Spinal cord (tissue), 10 donors: ENCODE results near the gene LMNB1. TPM values are rescaled to one million over a fixed set of nuclear protein-coding genes. Genes with fewer than 3 reads are reported as not detected.
A peak's percentile ranks its signal among the peaks of the same experiment; 100 is the strongest.

Experiments
- DNase-seq, 6 donors: peaks; one replicate each; pipeline versions ENCODE4 v3.0.0 to v3.0.0-alpha.2; 2013 to 2015; ENCODE audit warnings: low spot score in 6 of 6, low read depth in 4 of 6
- H3K27ac ChIP-seq: one replicate; pipeline ENCODE4 v1.5.1; 2013; ENCODE audit warnings: low read depth, low read length, control low read depth
- H3K27me3 ChIP-seq: one replicate; pipeline ENCODE4 v1.6.1; 2013; ENCODE audit warnings: low read length; ENCODE audit not compliant: control insufficient read depth, insufficient read depth
- H3K36me3 ChIP-seq: one replicate; pipeline ENCODE4 v1.6.1; 2013; ENCODE audit warnings: low read length; ENCODE audit not compliant: control insufficient read depth, insufficient read depth
- H3K4me1 ChIP-seq: one replicate; pipeline ENCODE4 v1.6.1; 2013; ENCODE audit warnings: low read length; ENCODE audit not compliant: control insufficient read depth, insufficient read depth
- H3K4me3 ChIP-seq: one replicate; pipeline ENCODE4 v1.5.1; 2013; ENCODE audit warnings: low read depth, low read length, control low read depth
- H3K9me3 ChIP-seq: one replicate; pipeline ENCODE4 v1.6.1; 2013; ENCODE audit warnings: low read length; ENCODE audit not compliant: control insufficient read depth, insufficient read depth
- WGBS: methylation state at CpG from one replicate; pipeline ENCODE4 v1.1.5; 2013; ENCODE audit warnings: missing lambda C conversion rate; ENCODE audit not compliant: insufficient coverage; 5-methylcytosine and 5-hydroxymethylcytosine counted together
- polyA plus RNA-seq, 2 donors: library from polyadenylated mRNA; unstranded; fragments of 120-200 nt; gene quantifications; one replicate each; pipeline ENCODE4 v1.2.1, GENCODE V29; 2013; ENCODE audit not compliant: insufficient read length in 2 of 2
- total RNA-seq, 2 donors: library from RNA; depleted of rRNA in 1 of 2; stranded (reverse); fragments of 120-200 nt in 1 of 2; fragments of >200 nt in 1 of 2; gene quantifications; one replicate each; pipeline versions ENCODE4 v1.2.3 to v1.2.4, GENCODE V29; 2013 to 2014
- donor health status: healthy.

The LMNB1 gene
- total and polyA plus RNA-seq, 4 donors: 38.6 to 63.6 (median 46.9) TPM

DNA sequence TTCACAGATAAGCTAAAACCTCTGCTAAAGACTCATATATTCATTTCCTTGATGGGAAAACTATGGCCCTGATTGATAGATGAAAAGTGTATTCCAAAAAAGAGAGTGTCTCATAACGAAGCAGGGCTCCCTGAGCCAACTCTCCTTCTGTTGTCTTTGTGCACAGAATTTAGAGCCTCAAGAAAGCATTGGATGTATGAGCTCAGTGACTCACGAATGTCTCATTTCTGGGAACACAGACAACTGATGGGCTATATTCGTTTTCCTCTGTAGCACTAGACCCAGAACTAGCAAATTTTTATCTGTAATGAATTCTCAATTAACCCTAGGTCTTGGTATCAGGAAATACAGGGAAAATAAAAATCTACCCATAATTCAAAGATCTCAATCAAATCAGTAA is 88.4 kb downstream of the LMNB1 start:
- Histone ChIP-seq H3K27ac (no peak overlapping the region), H3K4me1 (peaks cover 14% of the 10 kb centered on the region), H3K4me3 (no peak overlapping the region), H3K36me3 (no peaks in the 10 kb centered on the region), H3K27me3 (no peaks in the 10 kb centered on the region), H3K9me3 (no peaks in the 10 kb centered on the region)
- 27% methylated on average over 2 of the region's 3 CpGs for WGBS
- DNase-seq: peak in 1 of 6 donors; percentile 80

DNA sequence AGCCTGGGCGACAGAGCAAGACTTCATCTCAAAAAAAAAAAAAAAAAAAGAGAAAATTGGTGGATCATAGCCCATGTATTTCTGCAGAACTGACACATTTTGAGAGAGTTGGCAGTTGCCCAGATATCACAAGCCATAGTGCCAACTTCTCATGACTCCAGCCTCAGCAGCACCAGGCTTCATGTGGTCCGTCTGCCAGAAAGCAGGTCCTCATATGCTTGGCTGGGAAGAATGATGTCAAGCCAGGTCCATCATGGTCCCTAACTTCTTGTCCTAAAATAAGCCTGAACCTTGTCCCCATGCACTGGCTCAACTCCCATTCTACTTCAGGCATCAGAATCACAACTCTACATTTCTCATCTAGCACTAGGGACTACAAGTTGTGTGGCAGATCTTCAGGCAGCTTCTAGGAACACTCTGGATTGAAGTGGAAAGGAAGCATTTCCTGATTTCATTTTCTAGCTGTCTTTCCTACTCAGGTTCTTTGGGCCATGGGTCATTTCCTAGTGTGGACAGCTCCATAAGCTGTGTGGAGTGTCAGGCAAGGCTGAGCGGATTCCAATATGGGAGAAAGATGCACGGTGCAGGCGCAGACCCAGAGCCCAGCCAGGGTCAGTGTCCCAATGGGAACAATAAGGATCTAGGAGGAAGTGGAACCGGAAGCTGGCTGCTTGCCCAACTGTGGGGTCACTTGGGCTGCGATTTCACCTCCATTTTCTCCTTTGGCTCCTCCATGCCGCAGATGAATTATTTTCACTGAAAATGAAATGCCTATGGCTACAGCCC is 90.1 kb downstream of the LMNB1 start:
- H3K36me3 ChIP-seq: no peaks in the 10 kb centered on the region
- no peaks in the 10 kb centered on the region for H3K9me3 ChIP-seq
- H3K27me3 ChIP-seq: no peaks in the 10 kb centered on the region
- 84% methylated on average over 7 of the region's 8 CpGs for WGBS
- no peak overlapping the region for H3K27ac ChIP-seq
- H3K4me3 ChIP-seq: no peak overlapping the region
- peak in 2 of 6 donors; percentile 65 to 94 for DNase-seq
- H3K4me1 ChIP-seq: peaks cover 14% of the 10 kb centered on the region

DNA sequence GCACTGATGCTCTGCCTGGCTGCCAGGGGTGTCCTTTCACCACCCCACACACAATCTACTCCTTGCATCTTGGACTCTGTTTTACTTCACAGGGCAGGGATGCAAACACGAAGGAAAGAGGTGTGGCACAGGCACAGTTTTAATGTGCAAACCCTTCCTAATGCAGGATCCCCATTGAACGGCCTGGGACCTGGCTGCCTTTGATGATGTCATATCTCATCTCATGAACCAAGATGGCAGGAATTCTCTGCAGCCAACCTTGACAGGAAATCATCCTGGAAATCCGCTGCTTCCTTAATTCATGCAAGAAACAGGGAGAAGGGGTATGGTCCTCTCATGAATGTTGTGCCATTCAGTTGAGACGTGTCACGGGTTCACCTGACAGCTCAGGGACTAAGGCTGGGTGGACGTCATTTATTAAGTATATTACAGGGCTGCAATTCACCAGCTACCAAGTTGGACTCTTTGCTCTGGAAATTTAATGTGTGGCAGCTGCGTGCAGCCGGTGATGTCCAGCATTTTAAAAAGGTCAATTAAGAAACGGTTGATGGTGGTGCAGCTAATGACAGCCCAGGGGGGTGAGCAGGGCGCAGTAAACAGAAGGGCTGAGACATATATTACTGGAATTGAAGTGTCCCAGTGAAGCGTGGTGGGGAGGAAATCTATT is 91.5 kb downstream of the LMNB1 start:
- DNase-seq: peak in 1 of 6 donors; percentile 93

DNA sequence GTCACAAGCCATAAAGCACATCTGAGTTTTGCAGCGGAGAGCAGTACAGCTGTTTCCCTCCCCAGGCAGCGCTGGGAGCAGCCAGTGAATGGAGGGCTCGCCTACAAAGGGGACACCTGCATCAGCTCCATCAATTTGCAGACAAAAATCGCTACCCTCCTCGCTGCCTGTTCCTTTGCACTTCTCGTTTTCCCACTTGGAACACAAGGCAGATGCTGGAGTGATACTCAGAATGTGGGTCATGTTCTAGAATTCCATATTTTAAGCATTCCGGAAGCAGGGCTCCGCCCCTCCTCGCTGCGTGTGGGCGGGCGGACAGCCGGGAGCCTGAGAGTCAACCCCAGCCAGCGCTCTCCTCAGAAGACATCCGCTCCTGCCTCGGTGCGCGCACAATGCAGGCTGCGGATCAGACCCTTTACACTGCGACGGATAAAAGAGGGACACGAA is 92.1 kb downstream of the LMNB1 start:
- H3K27ac ChIP-seq: peak overlapping the region; percentile 78
- 2% methylated on average over 19 of the region's 22 CpGs for WGBS
- peak overlapping the region; percentile 44 for H3K4me3 ChIP-seq
- peaks cover 2% of the 10 kb centered on the region for H3K36me3 ChIP-seq
- no peaks in the 10 kb centered on the region for H3K9me3 ChIP-seq
- no peaks in the 10 kb centered on the region for H3K27me3 ChIP-seq
- DNase-seq: peak in 2 of 6 donors; percentile 87 to 95
- peaks cover 22% of the 10 kb centered on the region for H3K4me1 ChIP-seq

More for the DNA sequence above, 91.5 kb downstream of the LMNB1 start:
- 18% methylated on average over 11 of the region's 11 CpGs for WGBS
- Histone ChIP-seq H3K9me3 (no peaks in the 10 kb centered on the region), H3K27me3 (no peaks in the 10 kb centered on the region), H3K4me1 (peaks cover 21% of the 10 kb centered on the region), H3K27ac (peak overlapping the region; percentile 78), H3K36me3 (peaks cover 2% of the 10 kb centered on the region), H3K4me3 (peak overlapping the region; percentile 44)

DNA sequence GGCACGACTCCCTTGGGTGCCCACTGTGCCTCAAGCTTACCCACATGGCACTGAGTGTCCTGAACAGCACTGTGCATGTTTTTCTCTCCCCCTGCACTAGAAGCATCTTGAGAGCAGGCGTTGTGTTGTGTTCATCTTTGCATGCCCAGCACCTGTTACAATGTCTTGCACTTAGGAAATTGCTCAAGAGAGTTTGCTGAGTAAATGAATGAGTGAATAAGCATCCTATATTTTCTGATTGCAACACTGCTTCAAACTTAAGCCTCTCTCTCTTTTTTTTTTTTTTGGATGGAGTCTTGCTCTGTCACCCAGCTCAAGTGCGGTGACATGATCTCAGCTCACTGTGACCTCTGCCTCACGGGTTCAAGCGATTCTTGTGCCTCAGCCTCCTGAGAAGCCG is 94.5 kb downstream of the LMNB1 start:
- peaks cover 30% of the 10 kb centered on the region for H3K4me1 ChIP-seq
- WGBS: 98% methylated on average over 4 of the region's 6 CpGs
- no peaks in the 10 kb centered on the region for H3K9me3 ChIP-seq
- peaks cover 2% of the 10 kb centered on the region for H3K36me3 ChIP-seq
- H3K27me3 ChIP-seq: no peaks in the 10 kb centered on the region
- H3K4me3 ChIP-seq: no peak overlapping the region
- no peak overlapping the region for H3K27ac ChIP-seq
- DNase-seq: no peak

DNA sequence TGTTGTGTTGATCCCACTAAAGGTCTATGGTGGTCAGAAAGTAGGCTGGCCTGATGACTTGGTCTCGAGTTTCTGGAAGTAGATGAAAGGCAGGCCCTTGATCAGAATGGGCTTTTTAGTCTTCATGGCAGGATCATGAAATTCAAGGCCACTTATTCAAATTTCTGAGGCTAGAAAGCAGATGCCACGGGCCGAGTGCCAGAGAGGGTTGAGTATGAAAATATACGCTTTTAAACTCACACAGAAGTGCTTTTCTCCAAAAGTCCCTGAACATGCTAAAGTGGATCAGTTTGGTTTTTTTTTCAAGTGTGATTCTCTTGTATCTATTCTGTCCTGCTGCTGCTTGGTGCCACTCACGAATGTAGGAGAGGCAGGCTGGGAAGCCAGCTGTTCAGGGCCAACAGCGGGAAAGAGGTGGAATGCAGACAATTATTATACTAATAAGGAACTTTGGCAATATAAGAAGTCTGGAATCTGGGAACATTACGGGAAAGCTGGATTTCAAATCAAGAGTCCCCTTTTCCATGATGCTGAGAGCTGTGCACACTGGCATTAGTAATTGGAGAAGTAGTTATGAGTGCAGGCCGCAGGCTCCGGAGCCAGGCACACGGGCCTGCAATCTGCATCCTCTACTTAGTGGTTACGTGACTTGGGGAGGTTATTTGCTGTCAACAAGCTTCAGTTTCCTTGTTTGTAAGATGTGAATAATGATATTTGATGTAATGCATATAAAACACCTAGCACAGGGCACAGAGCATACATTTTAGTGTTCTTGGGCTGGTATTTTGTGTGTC is 95.8 kb downstream of the LMNB1 start:
- peaks cover 30% of the 10 kb centered on the region for H3K4me1 ChIP-seq
- H3K36me3 ChIP-seq: peaks cover 6% of the 10 kb centered on the region
- H3K27ac ChIP-seq: no peak overlapping the region
- 75% methylated on average over 6 of the region's 11 CpGs for WGBS
- DNase-seq: peak in 1 of 6 donors; percentile 82
- no peaks in the 10 kb centered on the region for H3K9me3 ChIP-seq
- no peak overlapping the region for H3K4me3 ChIP-seq
- no peaks in the 10 kb centered on the region for H3K27me3 ChIP-seq

DNA sequence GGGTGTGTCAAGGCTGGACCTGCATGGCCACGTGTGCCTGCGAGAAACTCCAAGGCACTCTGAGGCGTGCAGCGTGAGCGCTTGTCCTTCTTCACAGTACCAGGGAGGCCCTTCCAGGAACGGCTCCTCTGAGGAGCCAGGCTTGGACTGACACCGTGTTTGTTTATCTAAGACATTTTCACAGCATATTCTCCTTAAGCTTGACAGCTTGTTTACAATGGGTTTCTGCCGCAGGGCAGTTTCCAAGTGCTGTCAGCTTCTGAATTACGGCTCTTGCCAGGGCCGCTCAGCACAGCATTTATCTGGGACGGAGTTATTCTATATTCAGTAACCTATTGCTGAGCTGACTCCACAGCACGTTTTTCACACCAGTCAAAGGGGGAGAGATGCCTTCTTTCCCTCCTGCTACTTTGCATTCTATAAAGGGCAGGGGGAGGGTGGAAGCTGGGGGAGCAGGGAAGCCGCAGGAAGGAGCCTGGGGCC is 98.4 kb downstream of the LMNB1 start:
- H3K4me1 ChIP-seq: peaks cover 21% of the 10 kb centered on the region
- WGBS: 25% methylated on average over 8 of the region's 13 CpGs
- peak overlapping the region; percentile 4 for H3K27ac ChIP-seq
- peak in 2 of 6 donors; percentile 88 to 90 for DNase-seq
- H3K9me3 ChIP-seq: no peaks in the 10 kb centered on the region
- H3K36me3 ChIP-seq: peaks cover 6% of the 10 kb centered on the region
- no peaks in the 10 kb centered on the region for H3K27me3 ChIP-seq
- H3K4me3 ChIP-seq: no peak overlapping the region

DNA sequence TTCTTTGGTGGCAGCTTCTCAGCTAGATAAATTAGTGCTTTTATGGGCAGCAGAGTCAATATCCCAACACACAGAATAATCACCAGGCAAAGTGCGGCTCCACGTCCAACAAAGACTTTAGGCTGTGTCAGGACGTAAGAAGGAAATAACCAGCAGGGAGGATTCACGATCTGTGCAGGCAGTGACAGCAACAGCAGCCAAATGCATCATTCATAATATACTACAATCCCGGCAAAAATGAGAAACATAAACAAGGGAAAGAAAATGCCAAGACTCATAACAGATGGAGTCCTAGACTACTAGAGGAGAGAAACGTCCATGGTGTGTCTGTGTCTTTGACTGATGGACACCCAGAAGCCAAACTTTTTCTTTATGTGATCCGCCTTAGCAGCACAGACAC is 100.7 kb downstream of the LMNB1 start:
- WGBS: 40% methylated on average over 1 of the region's 7 CpGs
- Histone ChIP-seq H3K27me3 (no peaks in the 10 kb centered on the region), H3K27ac (no peak overlapping the region), H3K4me3 (no peak overlapping the region), H3K36me3 (peaks cover 6% of the 10 kb centered on the region), H3K4me1 (peaks cover 21% of the 10 kb centered on the region), H3K9me3 (no peaks in the 10 kb centered on the region)
- DNase-seq: peak in 2 of 6 donors; percentile 57 to 83

DNA sequence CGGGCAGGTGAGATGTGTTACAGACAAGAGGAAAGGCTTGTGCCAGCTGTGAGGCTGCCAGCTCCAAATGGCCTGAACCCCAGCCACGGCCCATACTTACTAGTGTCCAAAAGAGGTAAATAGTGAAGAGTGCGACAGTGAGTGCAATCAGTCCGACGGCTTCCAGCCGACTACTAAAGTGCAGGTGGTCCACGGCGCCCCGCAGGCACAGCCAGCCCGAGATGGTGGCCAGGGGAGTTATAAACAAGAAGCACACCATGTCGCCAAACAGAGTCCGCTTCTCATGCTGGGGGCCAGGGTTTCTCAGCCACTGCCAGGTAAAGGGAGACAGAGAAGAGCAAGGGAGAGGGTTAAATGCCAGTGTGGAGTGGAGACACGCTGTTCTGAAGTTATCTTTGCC is 101.1 kb downstream of the LMNB1 start:
- 66% methylated on average over 9 of the region's 13 CpGs for WGBS
- no peak overlapping the region for H3K27ac ChIP-seq

More for the DNA sequence above, 101.1 kb downstream of the LMNB1 start:
- H3K4me3 ChIP-seq: no peak overlapping the region
- H3K36me3 ChIP-seq: peaks cover 4% of the 10 kb centered on the region
- no peak for DNase-seq
- no peaks in the 10 kb centered on the region for H3K27me3 ChIP-seq
- H3K9me3 ChIP-seq: no peaks in the 10 kb centered on the region
- peaks cover 17% of the 10 kb centered on the region for H3K4me1 ChIP-seq
